Brain microvascular endothelial cell (primary cell): ENCODE measurements around the gene CAMTA1.

Experiments
- DNase-seq: peaks from one replicate; pipeline ENCODE4 v3.0.0-alpha.2; 2020
- H3K27ac ChIP-seq: fragments of 250-450 bp; sonication (Bioruptor Pico); 2 replicates; pipeline ENCODE4 v1.5.1; 2020; ENCODE audit warnings: mild to moderate bottlenecking, moderate library complexity
- H3K27me3 ChIP-seq: fragments of 250-450 bp; sonication (Bioruptor Pico); replicated peaks from 2 replicates; pipeline ENCODE4 v1.5.1; 2020; ENCODE audit warnings: mild to moderate bottlenecking
- H3K36me3 ChIP-seq: fragments of 250-450 bp; sonication (Bioruptor Pico); replicated peaks from 2 replicates; pipeline ENCODE4 v1.5.1; 2020; ENCODE audit warnings: mild to moderate bottlenecking
- H3K4me3 ChIP-seq: 2 replicates; pipeline ENCODE4 v1.5.1; 2011; ENCODE audit warnings: low read depth, mild to moderate bottlenecking, control low read depth, low read length, moderate library complexity
- in situ Hi-C: cut with HindIII; loops from 2 replicates; pipeline ENCODE4 v1.10.0; 2017; ENCODE audit warnings: low sequenced_read_pairs, low pct_ligation_motif_present
- TF ChIP-seq, protein P1 (sequence below): IDR thresholded peaks from 2 replicates; pipeline ENCODE4 v1.5.1; 2011; ENCODE audit warnings: low read depth, mild to moderate bottlenecking, moderate library complexity, low read length, control low read depth, inconsistent platforms; ENCODE audit errors: missing control alignments

Gene CAMTA1

DNA sequence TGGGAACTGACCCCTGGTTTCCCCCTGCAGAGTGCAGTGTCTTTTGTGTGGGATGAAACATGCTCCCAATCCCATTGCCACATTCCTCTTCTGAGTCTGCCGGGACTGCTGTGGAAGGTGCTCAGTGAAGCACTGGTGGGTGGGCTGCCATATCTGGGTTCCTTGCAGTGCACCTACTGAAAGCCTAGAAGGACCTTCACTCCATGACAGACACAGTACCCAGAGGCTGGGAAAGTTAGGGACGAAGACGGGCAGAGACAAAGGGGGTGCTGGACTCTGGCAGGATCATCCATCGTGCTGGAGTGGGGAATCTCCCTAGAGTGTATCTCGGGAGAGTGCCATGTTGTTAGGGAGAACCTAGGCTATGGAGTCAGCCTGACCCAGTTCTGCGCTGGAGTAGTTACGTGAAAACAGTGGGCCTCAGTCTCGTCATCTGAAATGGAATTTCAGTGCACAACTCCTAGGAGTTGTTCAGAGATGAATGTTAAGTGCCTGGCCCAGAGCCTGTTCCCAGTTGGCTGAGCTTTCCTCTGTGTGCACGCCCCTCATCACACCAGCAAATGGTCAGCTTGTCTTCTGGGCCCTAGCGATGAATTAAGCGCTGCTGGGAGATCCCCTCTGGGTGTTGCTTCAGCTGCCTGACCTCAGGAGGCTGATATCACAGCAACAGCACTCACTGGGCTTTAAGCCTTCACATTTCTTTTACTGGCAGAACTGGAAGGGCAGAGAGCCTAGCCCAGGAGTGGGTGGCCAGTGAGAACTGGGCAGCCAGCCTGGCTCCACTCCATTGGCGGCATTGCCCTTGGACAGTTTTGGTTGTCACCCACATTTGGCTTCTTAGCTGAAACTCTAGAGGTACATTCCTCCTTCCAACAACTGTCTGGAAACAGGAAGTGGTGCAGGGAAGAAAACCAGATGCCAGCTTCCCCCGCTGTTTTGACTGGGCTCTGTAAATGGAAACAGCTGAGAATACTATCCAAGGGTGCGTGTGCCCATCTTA, 506.0 kb downstream of the CAMTA1 start:
- H3K36me3 ChIP-seq: no peaks in the 10 kb centered on the region
- peak; percentile 13 for DNase-seq
- no peak overlapping the region for H3K27ac ChIP-seq
- H3K4me3 ChIP-seq: no peak overlapping the region
- in situ Hi-C loops: no loop called here
- H3K27me3 ChIP-seq: no peaks in the 10 kb centered on the region
- TF ChIP-seq, protein P1, sequence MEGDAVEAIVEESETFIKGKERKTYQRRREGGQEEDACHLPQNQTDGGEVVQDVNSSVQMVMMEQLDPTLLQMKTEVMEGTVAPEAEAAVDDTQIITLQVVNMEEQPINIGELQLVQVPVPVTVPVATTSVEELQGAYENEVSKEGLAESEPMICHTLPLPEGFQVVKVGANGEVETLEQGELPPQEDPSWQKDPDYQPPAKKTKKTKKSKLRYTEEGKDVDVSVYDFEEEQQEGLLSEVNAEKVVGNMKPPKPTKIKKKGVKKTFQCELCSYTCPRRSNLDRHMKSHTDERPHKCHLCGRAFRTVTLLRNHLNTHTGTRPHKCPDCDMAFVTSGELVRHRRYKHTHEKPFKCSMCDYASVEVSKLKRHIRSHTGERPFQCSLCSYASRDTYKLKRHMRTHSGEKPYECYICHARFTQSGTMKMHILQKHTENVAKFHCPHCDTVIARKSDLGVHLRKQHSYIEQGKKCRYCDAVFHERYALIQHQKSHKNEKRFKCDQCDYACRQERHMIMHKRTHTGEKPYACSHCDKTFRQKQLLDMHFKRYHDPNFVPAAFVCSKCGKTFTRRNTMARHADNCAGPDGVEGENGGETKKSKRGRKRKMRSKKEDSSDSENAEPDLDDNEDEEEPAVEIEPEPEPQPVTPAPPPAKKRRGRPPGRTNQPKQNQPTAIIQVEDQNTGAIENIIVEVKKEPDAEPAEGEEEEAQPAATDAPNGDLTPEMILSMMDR: no peak

DNA sequence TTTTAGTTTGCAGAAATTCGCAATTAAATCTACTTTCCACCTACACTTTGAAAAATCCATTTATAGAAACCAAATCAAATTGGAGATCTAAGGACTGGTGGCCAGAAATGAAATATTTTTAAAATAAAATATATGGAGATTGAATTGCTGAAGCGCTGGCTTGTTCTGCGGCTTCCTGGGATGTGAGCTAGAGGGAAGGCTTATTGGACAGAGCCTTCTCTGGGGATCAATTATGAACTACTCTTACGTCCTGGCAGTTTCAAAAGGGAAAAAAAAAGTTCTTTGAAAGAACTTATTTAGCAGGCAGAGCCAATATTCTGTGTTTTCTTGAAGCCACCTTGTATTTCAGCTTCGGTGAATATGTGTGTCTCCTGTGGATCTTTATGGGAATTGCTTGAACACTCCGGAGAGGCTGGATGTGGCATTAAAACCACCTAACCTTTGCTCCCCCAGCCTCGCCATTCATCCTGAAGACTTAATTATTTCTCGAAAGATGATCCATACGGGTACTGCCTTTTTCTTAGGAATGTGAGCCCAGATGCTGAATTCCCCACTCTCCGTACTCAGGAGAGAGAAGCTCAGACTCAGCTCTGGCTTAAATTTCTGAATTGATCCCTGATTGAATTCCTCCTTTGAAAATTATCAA, 506.9 kb downstream of the CAMTA1 start:
- H3K27ac ChIP-seq: no peak overlapping the region
- TF ChIP-seq, protein P1: no peak

DNA sequence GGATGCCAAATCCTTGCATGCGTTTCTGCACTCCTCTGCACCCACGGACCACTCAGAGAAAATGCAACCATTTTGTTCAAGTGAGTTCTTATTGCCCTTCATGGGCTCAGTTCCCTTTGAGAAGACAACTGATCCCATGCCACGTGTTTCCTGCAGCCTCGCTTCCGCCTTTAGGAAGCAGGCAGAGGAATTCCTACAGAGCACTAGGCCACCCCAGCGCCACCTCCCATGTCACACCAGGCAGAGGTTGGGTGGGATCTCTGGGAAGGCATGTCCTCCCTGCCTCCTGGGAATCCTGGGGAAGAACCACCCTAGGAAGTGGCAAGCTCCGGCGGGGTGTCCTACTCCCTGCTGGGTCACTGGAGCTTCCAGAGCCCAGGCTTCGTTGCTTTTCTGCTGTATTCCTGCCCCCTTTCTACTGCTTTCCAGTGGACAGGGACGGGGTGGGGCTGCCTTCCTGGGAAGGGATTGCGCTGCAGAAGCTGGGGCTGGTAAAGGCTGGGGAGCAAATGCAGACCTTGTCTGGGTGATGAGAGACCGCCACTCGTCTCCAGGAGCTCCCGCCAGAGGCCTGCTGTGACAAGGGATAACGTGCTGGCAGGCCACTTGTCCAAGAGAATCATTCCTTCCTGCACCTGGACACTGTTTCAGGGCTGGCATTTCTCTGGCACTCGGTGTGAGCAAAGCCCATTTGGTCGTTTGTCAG, 507.6 kb downstream of the CAMTA1 start:
- TF ChIP-seq, protein P1: no peak
- H3K36me3 ChIP-seq: no peaks in the 10 kb centered on the region
- no peak for DNase-seq
- no peak overlapping the region for H3K4me3 ChIP-seq
- no peaks in the 10 kb centered on the region for H3K27me3 ChIP-seq
- H3K27ac ChIP-seq: no peak overlapping the region
- in situ Hi-C loops: no loop called here

More for the DNA sequence above, 506.9 kb downstream of the CAMTA1 start:
- in situ Hi-C loops: no loop called here
- DNase-seq: no peak
- H3K36me3 ChIP-seq: no peaks in the 10 kb centered on the region
- no peaks in the 10 kb centered on the region for H3K27me3 ChIP-seq
- H3K4me3 ChIP-seq: no peak overlapping the region

DNA sequence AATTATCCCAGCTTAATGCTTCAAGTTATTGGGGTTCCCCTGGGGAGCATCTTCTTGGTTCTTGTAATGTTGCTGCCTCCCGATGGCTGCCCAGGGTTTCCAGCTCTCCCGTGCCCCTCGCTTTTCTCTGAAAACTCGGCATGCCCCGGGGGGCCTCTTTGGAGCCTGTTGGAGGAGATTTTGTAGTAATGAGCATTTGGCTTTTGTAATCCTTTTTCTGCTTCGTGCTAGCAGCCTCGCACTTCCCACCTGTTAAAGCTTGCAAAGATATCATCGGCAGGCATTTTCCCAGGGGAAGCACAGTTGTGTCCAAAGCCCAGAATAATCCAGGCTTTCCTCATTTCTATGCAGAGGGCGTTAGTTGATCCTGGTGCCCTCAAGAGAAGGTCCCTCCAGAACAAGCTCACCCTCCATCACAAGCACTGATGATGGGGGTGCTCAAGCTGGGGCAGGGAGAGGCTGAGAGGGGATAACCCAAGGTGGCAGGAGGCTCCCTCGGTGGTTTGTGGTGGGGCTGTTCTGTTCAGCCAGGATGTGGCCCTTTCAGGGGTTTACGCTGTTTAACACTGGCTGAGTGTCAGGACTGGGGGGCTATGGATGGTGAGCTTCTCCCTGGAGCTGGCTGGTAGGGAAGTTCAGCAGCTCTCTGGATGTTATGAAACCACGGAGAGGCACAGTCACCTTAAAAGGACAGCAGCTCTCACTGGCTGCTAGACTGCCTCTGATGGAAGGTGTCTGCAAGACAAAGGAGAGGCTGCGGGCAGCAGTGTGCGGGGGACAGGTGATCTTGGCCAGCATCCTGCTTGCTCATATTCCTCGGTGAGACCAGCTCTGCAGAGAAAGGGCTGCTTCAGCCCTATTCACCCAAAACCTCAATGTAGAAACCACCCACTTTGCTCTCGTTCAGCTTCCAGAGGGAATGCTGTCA, 508.7 kb downstream of the CAMTA1 start:
- no peaks in the 10 kb centered on the region for H3K27me3 ChIP-seq
- H3K27ac ChIP-seq: no peak overlapping the region
- H3K36me3 ChIP-seq: no peaks in the 10 kb centered on the region
- TF ChIP-seq, protein P1: no peak
- no peak for DNase-seq
- in situ Hi-C loops: no loop called here
- no peak overlapping the region for H3K4me3 ChIP-seq

DNA sequence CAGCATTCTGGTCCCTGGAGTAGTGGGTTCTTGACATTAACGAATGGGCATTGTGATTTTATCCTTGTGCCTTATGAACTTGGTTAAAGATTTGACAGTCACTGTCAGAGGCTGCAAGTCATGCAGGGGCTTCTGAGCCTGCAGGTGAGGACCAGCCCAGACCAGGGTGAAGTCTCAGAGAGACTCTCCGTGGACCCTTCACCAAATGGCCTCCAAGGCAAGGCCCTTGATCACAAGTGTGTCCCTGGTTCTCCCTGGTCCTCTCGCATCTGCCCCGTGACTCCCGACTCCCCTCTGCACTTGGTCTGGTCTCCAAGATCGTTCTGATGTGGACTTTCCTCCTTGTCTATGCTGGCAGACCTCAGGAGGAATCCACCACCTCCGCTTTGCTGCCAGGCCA, 509.4 kb downstream of the CAMTA1 start:
- H3K27ac ChIP-seq: no peak overlapping the region
- no peaks in the 10 kb centered on the region for H3K36me3 ChIP-seq
- TF ChIP-seq, protein P1: no peak
- H3K27me3 ChIP-seq: no peaks in the 10 kb centered on the region
- no peak overlapping the region for H3K4me3 ChIP-seq
- in situ Hi-C loops: no loop called here
- DNase-seq: no peak
